Activated naive CD4-positive, alpha-beta T cell treated with anti-CD3 and anti-CD28 coated beads, Interleukin-2, amount 10 ng/mL, durations not matched to agents 7 days and 5 days (primary cell): ENCODE data around the gene SDF2L1.
"Not testable (repeated sequence)": the region's sequence is repeated elsewhere in the genome, so short reads cannot be mapped to it uniquely, and the experiment has no call there.

Experiments
- CTCF ChIA-PET: fragments of 350-600 bp; sonication (Branson Sonifier 250); formaldehyde crosslinking; loops from one replicate; lab custom pipeline; 2021; ENCODE audit warnings: antibody characterized with exemption; lab: Charles Lee
- DNase-seq: peaks from one replicate; pipeline ENCODE4 v3.0.0-alpha.2; 2020
- H3K27ac Mint-ChIP-seq: one replicate; pipeline ENCODE4 v1.8.0; 2021; ENCODE audit warnings: mild to moderate bottlenecking, moderate library complexity, mixed read lengths
- H3K27me3 Mint-ChIP-seq: one replicate; pipeline ENCODE4 v1.8.0; 2021; ENCODE audit warnings: mild to moderate bottlenecking, mixed read lengths
- H3K36me3 Mint-ChIP-seq: one replicate; pipeline ENCODE4 v1.8.0; 2021; ENCODE audit warnings: mixed read lengths
- H3K4me1 Mint-ChIP-seq: one replicate; pipeline ENCODE4 v1.8.0; 2021; ENCODE audit warnings: mixed read lengths
- H3K4me3 Mint-ChIP-seq: one replicate; pipeline ENCODE4 v1.8.0; 2021; ENCODE audit warnings: mild to moderate bottlenecking, moderate library complexity, mixed read lengths
- H3K9me3 Mint-ChIP-seq: one replicate; pipeline ENCODE4 v1.8.0; 2021; ENCODE audit warnings: mixed read lengths

Gene SDF2L1

DNA sequence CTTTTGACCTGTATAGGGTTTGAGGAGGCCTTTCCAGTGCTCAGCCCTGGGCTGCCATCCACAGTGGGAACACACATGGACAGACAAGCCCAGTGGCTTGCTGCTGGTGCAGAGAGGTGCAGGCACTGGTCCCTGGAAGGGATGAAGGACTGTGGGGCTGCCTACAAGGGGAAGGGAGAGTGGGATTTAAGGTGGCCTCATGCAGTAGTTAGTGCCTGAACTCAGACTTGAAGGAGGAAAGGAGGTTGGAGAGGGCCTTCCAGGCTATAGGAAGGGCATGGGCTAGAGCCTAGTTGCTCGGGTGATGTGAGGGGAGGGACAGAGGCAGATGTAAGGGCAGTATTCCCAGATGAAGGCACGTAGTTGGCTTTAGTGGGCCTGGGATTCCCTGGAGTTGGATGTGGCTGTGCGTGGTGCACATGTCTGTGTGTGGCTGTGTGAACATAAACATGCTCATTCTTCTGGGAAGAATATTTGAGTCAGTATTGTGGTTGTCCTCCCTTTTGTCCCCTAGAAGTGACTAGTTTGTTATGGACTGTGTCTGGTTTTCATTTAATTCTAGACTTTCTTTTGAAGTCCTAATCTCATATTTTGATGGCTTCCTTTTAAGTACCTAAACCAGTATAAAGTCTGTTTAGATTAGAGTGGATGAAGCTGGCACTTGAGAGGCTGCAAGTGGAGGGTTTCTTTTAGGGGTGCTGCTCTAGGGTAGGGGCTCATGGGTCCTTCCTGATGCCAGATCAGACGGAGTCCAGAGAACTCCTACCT, 30.7 kb upstream of the SDF2L1 start:
- Mint-ChIP-seq H3K27ac (peak overlapping the region; percentile 3), H3K9me3 (no peaks in the 10 kb centered on the region), H3K4me3 (no peak overlapping the region), H3K27me3 (no peaks in the 10 kb centered on the region), H3K36me3 (peaks cover 31% of the 10 kb centered on the region), H3K4me1 (peaks cover 6% of the 10 kb centered on the region)
- DNase-seq = no peak
- CTCF ChIA-PET = no interaction called here

DNA sequence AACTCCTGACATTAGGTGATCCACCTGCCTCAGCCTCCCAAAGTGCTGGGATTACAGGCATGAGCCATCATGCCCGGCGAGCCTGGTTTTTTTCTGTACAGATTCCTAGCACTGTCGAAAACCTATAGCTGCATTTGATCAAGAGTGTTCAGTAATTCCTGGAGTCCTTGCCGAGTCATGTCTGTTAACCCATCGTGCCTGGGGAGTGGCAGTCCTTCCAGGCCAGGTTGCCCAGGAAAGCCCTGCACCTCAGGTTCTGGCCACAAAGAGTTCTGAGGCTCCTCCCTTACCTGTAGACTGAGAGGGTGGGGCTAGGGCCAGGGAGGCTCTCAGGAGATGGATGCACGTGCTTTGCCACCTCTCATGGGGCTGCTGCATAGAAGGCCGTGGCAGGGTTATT, 29.2 kb upstream of the SDF2L1 start:
- DNase-seq = no peak
- Mint-ChIP-seq H3K27ac (no peak overlapping the region), H3K9me3 (no peaks in the 10 kb centered on the region), H3K36me3 (peaks cover 26% of the 10 kb centered on the region), H3K4me3 (no peak overlapping the region), H3K4me1 (peaks cover 3% of the 10 kb centered on the region), H3K27me3 (no peaks in the 10 kb centered on the region)
- CTCF ChIA-PET = no interaction called here

DNA sequence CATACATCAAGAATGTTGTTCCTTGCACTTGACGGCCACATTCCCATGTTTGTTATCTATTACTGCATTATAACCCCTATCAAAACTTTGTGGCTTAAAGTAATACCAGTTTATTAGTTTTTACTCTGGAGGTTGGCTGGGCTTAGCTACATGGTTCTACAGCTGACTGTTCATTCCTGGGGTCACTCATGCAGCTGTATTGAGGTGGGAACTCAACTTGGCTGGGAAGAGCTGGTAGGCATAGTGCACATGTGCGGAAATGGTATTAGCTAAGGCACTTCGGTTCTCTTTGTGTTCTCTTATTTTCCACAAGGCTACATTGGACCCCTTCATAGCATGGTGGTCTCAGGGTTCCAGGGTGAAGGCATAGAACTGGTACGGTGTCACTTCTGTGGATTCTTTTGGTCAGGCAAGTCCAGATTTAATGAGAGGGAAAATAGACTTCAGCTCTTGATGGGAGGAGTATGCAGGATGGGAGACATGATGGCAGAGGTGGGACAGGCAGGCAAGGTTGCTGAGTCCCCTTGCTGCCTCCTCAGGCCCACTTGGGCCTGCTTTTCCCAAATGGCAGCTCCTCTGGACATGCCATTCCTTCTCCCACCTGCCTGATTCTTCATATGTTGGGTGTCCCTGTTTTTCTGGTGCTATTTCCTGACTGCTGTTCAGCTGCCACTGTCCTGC, 28.4 kb upstream of the SDF2L1 start:
- CTCF ChIA-PET = interaction anchor here (1.4 to 1.7 kb wide), 2 partner anchors 9 to 15 kb away, joined by 3 to 6 read pairs; no protein-coding TSS in a partner anchor
- H3K36me3 Mint-ChIP-seq = peaks cover 25% of the 10 kb centered on the region

DNA sequence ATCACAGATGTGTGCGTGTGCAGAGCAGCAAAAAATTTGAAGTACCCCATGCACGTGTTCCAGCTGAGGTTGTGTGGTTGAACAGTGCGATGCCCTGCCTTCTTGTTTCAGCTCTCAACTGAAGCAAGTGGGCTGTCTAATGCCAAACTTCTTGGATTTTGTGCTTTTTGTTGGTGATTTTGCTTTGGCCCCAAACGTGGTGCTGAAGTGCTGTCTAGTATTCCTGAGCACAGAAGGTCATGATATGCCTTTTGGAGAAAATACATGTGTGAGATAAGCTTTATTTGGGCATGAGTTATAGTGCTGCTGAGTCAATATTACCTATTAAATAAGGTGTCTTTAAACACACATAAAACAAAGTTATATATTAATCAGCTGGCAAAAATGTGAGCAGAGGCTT, 26.4 kb upstream of the SDF2L1 start:
- DNase-seq = no peak
- peaks cover 4% of the 10 kb centered on the region for H3K4me1 Mint-ChIP-seq
- H3K36me3 Mint-ChIP-seq = peaks cover 26% of the 10 kb centered on the region
- CTCF ChIA-PET = interaction anchor here (0.7 kb wide), 1 partner anchor 8 kb away, joined by 3 read pairs; no protein-coding TSS in a partner anchor
- no peaks in the 10 kb centered on the region for H3K27me3 Mint-ChIP-seq
- H3K9me3 Mint-ChIP-seq = no peaks in the 10 kb centered on the region
- H3K27ac Mint-ChIP-seq = no peak overlapping the region
- no peak overlapping the region for H3K4me3 Mint-ChIP-seq

More for the DNA sequence above, 28.4 kb upstream of the SDF2L1 start:
- H3K4me3 Mint-ChIP-seq = no peak overlapping the region
- H3K4me1 Mint-ChIP-seq = peaks cover 2% of the 10 kb centered on the region
- no peak for DNase-seq
- H3K27me3 Mint-ChIP-seq = no peaks in the 10 kb centered on the region
- H3K27ac Mint-ChIP-seq = peak overlapping the region; percentile 19
- H3K9me3 Mint-ChIP-seq = no peaks in the 10 kb centered on the region

DNA sequence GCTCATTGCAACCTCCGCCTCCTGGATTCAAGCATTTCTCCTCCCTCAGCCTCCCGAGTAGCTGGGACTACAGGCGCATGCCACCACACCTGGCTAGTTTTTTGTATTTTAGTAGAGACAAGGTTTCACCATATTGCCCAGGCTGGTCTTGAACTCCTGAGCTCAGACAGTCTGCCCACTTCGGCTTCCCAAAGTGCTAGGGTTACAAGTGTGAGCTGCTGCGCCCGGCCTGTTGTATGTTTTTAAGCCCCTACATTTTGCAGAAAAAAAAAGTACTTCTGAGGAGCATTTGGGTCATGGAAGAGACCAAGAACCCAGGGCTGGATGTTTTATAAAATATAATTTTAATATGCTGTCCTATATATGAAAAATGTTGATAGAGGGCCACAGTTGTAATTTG, 24.8 kb upstream of the SDF2L1 start:
- H3K27me3 Mint-ChIP-seq, DNase-seq, H3K4me1 Mint-ChIP-seq, H3K4me3 Mint-ChIP-seq, H3K9me3 Mint-ChIP-seq, H3K27ac Mint-ChIP-seq: not testable (repeated sequence)
- CTCF ChIA-PET = interaction anchor here (0.8 to 2.6 kb wide), 2 partner anchors 12 to 14 kb away, joined by 3 to 9 read pairs; no protein-coding TSS in a partner anchor
- H3K36me3 Mint-ChIP-seq = peaks cover 21% of the 10 kb centered on the region

DNA sequence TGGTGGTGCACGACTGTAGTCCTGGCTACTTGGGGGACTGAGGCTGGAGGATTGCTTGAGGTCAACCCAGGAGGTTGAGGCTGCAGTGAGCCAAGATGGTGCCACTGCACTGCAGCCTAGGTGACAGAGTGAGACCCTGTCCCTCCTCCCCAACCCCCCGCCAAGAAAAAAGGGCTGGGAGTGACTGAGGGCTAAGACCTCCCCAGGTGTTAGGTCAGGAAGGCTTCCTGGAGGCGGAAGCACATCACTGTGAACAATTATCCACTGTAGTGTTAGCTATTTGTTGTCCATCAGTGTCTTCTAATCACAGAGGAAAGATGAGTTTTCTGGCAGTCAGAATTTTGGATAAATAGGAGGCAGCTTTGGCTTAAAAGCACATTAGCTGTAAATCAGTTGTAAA, 21.1 kb upstream of the SDF2L1 start:
- no peaks in the 10 kb centered on the region for H3K27me3 Mint-ChIP-seq
- DNase-seq = no peak
- no peak overlapping the region for H3K4me3 Mint-ChIP-seq
- H3K9me3 Mint-ChIP-seq = no peaks in the 10 kb centered on the region
- H3K36me3 Mint-ChIP-seq = peaks cover 25% of the 10 kb centered on the region
- H3K27ac Mint-ChIP-seq = peak overlapping the region; percentile 34
- CTCF ChIA-PET = no interaction called here
- peaks cover 2% of the 10 kb centered on the region for H3K4me1 Mint-ChIP-seq

DNA sequence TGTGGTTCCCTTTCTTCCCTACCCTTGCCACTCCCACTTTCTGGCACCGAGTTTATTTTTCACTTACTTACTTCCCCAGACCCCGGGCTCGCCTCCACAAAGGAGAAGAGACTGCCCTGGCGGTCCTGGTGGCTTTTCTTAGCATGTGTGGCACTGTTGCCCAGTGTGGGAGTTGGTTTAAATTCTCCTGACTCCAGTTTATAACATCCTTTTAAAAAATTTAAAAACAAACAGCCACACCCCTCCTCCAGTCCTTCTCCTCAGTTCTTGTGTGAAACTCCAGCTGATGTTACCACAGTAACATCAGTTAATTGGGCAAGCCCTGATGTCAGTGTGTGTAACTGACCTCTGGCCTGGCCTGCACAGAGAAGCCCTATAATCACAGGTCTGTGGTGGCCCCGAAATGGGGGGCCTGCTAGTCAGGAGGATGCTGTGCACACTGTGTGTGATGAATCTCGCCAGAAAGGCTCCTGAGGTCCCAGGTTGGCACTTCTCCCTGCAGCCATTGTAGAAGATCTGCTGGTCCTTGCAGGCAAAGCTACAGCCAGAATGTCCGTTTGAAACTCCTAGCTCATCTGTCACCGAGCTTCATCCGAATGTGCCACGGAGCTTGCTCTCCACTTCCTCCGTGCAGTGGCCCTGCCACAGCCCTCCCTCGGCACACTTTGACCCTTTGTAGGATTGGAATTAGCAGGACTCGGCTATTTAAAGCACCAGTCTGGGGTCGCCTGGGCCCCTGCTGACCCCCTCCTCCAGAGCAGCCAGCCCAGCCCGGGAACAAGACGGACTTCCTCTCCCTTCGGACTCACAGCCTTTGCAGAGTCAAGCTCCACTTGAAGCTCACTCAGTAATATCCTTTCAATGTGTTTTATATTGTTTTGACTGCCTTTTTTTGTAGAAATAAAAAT, 19.8 kb upstream of the SDF2L1 start:
- DNase-seq = no peak
- H3K4me1 Mint-ChIP-seq = peaks cover 10% of the 10 kb centered on the region
- peak overlapping the region; percentile 42 for H3K27ac Mint-ChIP-seq
- H3K36me3 Mint-ChIP-seq = peaks cover 30% of the 10 kb centered on the region
- no peaks in the 10 kb centered on the region for H3K27me3 Mint-ChIP-seq
- H3K4me3 Mint-ChIP-seq = no peak overlapping the region
- CTCF ChIA-PET = interaction anchor here (1.1 to 3.1 kb wide), 3 partner anchors 8 to 20 kb away, joined by 3 to 12 read pairs (median 4); partner anchors contain the start of gene SDF2L1
- no peaks in the 10 kb centered on the region for H3K9me3 Mint-ChIP-seq

DNA sequence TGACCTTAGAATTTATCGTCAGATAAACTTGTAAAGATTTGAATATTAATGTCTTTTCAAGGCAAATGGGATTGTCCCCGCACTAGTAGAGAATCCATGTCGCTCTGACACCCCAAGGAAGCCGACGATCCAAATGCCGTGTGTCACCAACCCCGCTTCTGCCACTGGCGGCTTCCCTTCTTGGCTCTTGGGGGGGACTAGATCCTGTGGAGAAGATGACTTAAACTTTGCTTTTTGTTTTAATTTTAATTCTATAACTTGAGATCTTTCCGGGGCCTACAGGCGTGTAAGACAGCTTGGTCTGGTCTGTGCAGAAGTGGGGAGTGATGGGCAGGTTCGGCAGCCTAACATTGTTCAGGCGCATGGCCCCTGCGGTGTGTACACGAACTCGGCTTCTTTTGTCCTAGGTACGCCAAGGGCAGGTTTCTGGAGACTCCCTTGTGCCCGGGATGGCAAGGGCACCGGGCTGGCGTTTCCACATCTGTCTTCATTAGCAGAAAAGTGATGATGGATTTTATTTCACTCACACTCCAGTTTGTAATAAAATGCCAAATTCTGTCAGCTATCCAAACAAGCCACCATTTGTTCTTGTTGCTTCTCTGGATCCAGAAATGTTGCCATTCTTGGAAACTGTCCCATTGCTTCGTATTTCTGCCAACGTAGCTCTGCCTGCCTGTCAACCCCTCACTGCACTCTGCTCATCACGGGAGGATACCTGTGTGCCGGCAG, 19.0 kb upstream of the SDF2L1 start:
- CTCF ChIA-PET = interaction anchor here (0.7 to 3.1 kb wide), 4 partner anchors 8 to 20 kb away, joined by 3 to 12 read pairs (median 4); partner anchors contain the start of gene SDF2L1
- no peak overlapping the region for H3K4me3 Mint-ChIP-seq
- peak overlapping the region; percentile 64 for H3K27ac Mint-ChIP-seq
- H3K36me3 Mint-ChIP-seq = peaks cover 36% of the 10 kb centered on the region
- H3K4me1 Mint-ChIP-seq = peaks cover 15% of the 10 kb centered on the region
- no peaks in the 10 kb centered on the region for H3K27me3 Mint-ChIP-seq
- no peaks in the 10 kb centered on the region for H3K9me3 Mint-ChIP-seq
- DNase-seq = no peak

DNA sequence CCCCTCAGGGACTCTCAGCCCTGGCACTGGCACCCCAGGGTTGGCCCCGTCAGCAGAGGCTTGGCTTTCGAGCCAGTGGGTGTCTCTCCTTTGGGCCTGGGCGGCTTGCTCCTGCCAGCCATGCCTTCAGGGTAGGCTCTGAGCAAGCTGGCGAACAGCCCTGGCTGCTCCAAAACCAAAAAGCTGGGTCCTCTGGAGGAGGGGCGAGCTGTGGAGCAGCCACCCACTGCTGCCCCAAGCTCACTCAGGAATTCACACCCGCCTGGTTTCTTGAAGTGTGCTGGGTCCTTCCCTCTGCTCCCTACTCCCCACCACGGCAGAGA, 18.5 kb upstream of the SDF2L1 start:
- H3K4me1 Mint-ChIP-seq = peaks cover 19% of the 10 kb centered on the region
- no peaks in the 10 kb centered on the region for H3K27me3 Mint-ChIP-seq
- H3K36me3 Mint-ChIP-seq = peaks cover 39% of the 10 kb centered on the region
- CTCF ChIA-PET = interaction anchor here (0.7 to 3.1 kb wide), 3 partner anchors 8 to 19 kb away, joined by 3 to 12 read pairs (median 3); partner anchors contain the start of gene SDF2L1
- no peak overlapping the region for H3K4me3 Mint-ChIP-seq
- no peak overlapping the region for H3K27ac Mint-ChIP-seq
- H3K9me3 Mint-ChIP-seq = no peaks in the 10 kb centered on the region
- DNase-seq = no peak

DNA sequence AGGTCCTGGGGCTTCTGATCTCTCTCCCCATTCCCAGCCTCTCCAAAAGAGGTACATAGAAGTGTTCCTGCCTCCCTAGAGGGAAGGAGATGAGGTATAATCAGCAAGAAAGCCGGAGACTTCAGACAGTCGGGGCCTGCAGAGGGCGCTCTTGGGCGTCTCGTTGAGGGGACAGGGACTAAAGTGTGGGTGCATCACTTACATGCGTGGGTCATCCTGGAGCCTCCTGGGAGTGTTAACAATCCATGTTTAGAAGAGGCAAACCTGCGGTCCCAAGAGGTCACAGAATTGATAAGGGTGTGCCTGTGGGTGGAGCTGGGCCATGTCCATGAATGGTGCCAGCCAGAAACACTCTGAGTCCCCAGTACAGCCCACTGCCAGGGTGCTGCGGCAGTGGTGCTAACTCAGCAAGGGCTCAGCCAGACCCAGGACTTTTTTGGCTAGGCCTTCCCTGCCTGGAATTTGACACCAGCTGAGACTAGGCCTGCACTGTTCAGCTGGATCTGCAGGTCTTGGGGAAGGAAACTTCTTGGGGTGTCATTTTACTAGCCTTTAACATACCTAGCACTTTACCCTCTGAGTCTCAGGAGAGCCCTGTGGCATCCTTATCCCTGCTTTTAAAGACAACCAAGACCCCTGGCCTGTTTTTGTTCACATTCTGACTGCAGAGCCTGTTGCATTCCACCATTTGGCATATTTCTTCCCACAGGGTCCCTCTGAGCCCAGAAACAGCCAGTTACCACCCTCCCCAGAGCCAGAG, 17.8 kb upstream of the SDF2L1 start:
- peak; percentile 56 for DNase-seq
- Mint-ChIP-seq H3K27me3 (no peaks in the 10 kb centered on the region), H3K4me1 (peaks cover 21% of the 10 kb centered on the region), H3K9me3 (no peaks in the 10 kb centered on the region), H3K4me3 (no peak overlapping the region), H3K27ac (peak overlapping the region; percentile 49), H3K36me3 (peaks cover 39% of the 10 kb centered on the region)
- CTCF ChIA-PET = interaction anchor here (1.5 to 3.1 kb wide), 2 partner anchors 12 to 18 kb away, joined by 3 to 12 read pairs; partner anchors contain the start of gene SDF2L1

DNA sequence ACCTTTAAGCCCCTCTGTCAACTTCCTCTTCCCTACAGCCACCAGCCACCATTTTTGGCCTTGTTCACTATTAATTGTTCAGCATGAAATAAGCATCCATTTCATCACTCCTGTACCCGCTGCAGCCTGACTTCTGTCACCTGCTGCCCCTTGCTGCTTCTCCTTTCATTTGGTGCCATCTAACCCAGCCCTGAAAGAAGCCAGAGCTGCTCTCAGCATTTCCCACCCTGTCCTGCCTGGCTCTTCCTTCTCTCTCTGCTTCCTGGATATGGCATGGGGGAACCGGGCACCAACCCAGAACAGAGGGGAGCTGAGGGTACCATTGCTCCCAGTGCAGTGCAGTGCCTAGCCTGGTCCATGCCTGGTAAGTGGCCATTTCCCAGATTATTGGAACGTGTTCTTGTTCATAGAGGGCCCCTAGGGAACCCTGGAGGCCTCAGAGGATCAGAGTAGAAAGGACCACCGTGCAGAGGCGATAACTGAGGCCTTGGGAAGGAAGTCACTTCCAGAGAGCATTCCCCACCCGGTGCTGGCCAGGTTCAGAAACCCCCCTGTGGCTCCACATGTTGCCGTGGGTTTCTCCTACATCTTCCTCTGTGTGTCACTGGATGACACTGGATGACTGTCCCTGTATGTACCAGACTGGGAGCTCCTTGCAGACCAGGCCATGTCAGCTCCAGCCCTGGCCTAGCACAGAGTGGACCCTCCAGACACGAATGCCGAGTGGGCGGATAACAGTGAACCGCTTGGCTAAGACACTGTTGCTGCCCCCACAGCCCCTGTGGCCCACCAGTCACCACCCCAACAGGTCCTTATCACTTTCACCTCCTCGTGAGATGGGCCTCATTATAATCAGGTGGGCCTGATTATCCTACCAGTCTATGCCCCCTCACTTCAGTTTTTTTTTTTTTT, 17.0 kb upstream of the SDF2L1 start:
- peak overlapping the region; percentile 49 for H3K27ac Mint-ChIP-seq
- H3K9me3 Mint-ChIP-seq = no peaks in the 10 kb centered on the region
- DNase-seq = no peak
- peaks cover 21% of the 10 kb centered on the region for H3K4me1 Mint-ChIP-seq
- CTCF ChIA-PET = interaction anchor here (1.5 to 3.1 kb wide), 2 partner anchors 11 to 17 kb away, joined by 3 to 12 read pairs; partner anchors contain the start of gene SDF2L1
- H3K36me3 Mint-ChIP-seq = peaks cover 38% of the 10 kb centered on the region
- no peak overlapping the region for H3K4me3 Mint-ChIP-seq
- no peaks in the 10 kb centered on the region for H3K27me3 Mint-ChIP-seq
